Adrenal gland (tissue), 5 donors: ENCODE results near the gene GGPS1.

Experiments
- POLR2A ChIP-seq, 2 donors: fragments of 450-650 bp; IDR thresholded peaks; one replicate each; pipeline ENCODE4 v1.6.1; 2017; ENCODE audit warnings: antibody characterized with exemption in 2 of 2, mild to moderate bottlenecking in 2 of 2, moderate library complexity in 1 of 2
- TF ChIP-seq, protein P1 (sequence below), 6 experiments: fragments of 450-650 bp in 4 of 6; fragments of 200-600 bp in 2 of 6; sonication (generic) in 1 of 6; IDR thresholded peaks; 1 replicate in 5 of 6; 2 replicates in 1 of 6; pipeline versions ENCODE4 v1.5.1 to v1.8.0; 2016 to 2021; ENCODE audit warnings: antibody characterized with exemption in 6 of 6, mild to moderate bottlenecking in 2 of 6, moderate library complexity in 1 of 6
- donor health status: DM: no; HTN: no; CAD: no.

DNA sequence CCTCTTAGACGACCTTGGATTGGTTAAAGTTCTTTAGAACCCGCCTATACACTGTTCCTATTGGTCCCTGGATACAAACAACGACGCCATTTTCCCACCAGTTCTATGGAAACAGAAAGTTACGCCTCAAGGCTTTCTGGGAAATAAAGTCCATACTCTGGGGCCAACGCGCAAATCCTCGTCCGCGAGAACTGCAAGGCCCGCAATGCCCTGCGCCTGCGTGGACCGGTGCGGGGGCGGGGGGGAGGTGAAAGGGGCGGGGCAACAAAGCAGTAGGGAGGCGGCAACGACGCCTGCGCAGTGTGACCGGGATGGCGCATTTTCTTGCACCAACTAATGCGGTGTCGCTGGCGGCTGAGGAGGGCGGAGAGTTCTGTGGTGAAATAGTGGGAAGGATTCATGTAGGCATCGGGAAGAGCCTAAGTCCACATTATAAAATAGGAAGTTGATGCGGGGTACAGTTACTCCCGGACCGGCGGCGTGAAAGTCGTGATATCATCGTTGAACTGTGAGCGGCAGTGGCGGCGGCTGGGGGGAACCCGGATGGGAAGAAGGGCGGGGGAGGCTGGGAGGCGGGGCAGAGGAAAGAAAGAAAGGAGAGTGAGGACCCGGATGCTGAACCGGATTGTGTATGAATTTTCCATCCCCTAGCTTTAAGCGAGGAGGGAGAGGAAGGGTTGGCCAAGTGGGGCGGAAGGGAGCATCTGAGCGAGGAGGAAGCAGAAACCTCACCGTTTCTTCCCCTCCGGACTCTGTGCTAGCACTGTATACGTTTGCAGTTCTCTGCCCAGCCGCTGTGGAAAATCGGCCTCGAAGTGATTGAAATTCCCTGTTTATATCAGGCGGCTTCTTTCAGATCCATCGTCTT, at the start of gene GGPS1:
- TF ChIP-seq, protein P1, sequence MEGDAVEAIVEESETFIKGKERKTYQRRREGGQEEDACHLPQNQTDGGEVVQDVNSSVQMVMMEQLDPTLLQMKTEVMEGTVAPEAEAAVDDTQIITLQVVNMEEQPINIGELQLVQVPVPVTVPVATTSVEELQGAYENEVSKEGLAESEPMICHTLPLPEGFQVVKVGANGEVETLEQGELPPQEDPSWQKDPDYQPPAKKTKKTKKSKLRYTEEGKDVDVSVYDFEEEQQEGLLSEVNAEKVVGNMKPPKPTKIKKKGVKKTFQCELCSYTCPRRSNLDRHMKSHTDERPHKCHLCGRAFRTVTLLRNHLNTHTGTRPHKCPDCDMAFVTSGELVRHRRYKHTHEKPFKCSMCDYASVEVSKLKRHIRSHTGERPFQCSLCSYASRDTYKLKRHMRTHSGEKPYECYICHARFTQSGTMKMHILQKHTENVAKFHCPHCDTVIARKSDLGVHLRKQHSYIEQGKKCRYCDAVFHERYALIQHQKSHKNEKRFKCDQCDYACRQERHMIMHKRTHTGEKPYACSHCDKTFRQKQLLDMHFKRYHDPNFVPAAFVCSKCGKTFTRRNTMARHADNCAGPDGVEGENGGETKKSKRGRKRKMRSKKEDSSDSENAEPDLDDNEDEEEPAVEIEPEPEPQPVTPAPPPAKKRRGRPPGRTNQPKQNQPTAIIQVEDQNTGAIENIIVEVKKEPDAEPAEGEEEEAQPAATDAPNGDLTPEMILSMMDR (IDR thresholded peaks at IDR 0.05), result peak in 3 of 6 experiments; percentile 25 to 44 (median 35)
- peak; percentile 78 for TF ChIP-seq POLR2A (IDR thresholded peaks at IDR 0.05)
